Gastrocnemius medialis (tissue), 4 donors: ENCODE measurements around the gene RTKN2. TPM values are rescaled to one million over a fixed set of nuclear protein-coding genes. Genes with fewer than 3 reads are reported as not detected.

Source experiments
- ATAC-seq, 2 donors: fragments of 150-250 bp; one replicate each; pipeline ENCODE4 v1.9.1; 2016
- DNase-seq, 2 donors: peaks; one replicate each; pipeline ENCODE4 v3.0.0-alpha.2; 2019
- H3K27ac ChIP-seq, 4 donors: fragments of 200-600 bp; sonication (generic); 1 replicate in 1 of 4; 2 replicates in 3 of 4; pipeline ENCODE4 v1.5.1; 2016 to 2018; ENCODE audit warnings: mild to moderate bottlenecking in 2 of 4, moderate library complexity in 1 of 4
- H3K27me3 ChIP-seq, 3 donors: fragments of 200-600 bp; sonication (generic) in 2 of 3; 1 replicate in 1 of 3; 2 replicates in 2 of 3; pipeline versions ENCODE4 v1.5.1 to v1.6.0; 2016 to 2019; ENCODE audit warnings: mild to moderate bottlenecking in 1 of 3, moderate library complexity in 1 of 3
- H3K36me3 ChIP-seq, 2 donors: fragments of 200-600 bp; sonication (generic) in 1 of 2; one replicate each; pipeline ENCODE4 v1.5.1; 2017 to 2018
- H3K4me1 ChIP-seq, 2 donors: fragments of 200-600 bp; sonication (generic) in 1 of 2; one replicate each; pipeline ENCODE4 v1.5.1; 2016 to 2017; ENCODE audit warnings: mild to moderate bottlenecking in 2 of 2
- H3K4me3 ChIP-seq, 4 donors: fragments of 200-600 bp; sonication (generic) in 3 of 4; 1 replicate in 1 of 4; 2 replicates in 3 of 4; pipeline ENCODE4 v1.5.1; 2016 to 2019; ENCODE audit warnings: mild to moderate bottlenecking in 2 of 4
- H3K9me3 ChIP-seq, 3 donors: fragments of 200-600 bp; sonication (generic) in 2 of 3; 1 replicate in 1 of 3; 2 replicates in 2 of 3; pipeline ENCODE4 v1.5.1; 2016 to 2019
- CTCF ChIP-seq, 5 experiments: fragments of 450-650 bp in 3 of 5; fragments of 200-600 bp in 2 of 5; sonication (generic) in 2 of 5; IDR thresholded peaks in 4 of 5; conservative IDR thresholded peaks in 1 of 5; 1 replicate in 4 of 5; 2 replicates in 1 of 5; pipeline ENCODE4 v1.5.1; 2016 to 2019; ENCODE audit warnings: antibody characterized with exemption in 5 of 5, mild to moderate bottlenecking in 3 of 5, moderate library complexity in 3 of 5
- POLR2A ChIP-seq, 2 donors: fragments of 450-650 bp; IDR thresholded peaks; one replicate each; pipeline ENCODE4 v1.6.1; 2017; ENCODE audit warnings: antibody characterized with exemption in 2 of 2, mild to moderate bottlenecking in 2 of 2, moderate library complexity in 2 of 2
- in situ Hi-C, 4 donors: fragments of 200-750 bp; cut with MboI; loops; one replicate each; pipeline versions ENCODE4 v1.15.0 to v1.8.0; 2017; ENCODE audit warnings: low sequenced_read_pairs in 4 of 4
- intact Hi-C: fragments of 100-400 bp; cut with DNase I; formaldehyde crosslinking; loops from one replicate; pipeline ENCODE4 v1.15.1; 2023; ENCODE audit warnings: low total_unique reads
- total RNA-seq, 4 donors: library from RNA; depleted of rRNA; stranded (reverse); fragments of >200 nt; gene quantifications; one replicate each; pipeline versions ENCODE4 v1.1.0 to v1.2.3, GENCODE V29; 2016

The RTKN2 gene
- total RNA-seq, 4 donors from 2014 or later: not detected

- Histone ChIP-seq H3K4me1 (peaks cover 8% of the 10 kb centered on the region in 2 donors), H3K36me3 (no peaks in the 10 kb centered on the region), H3K27me3 (no peaks in the 10 kb centered on the region), H3K27ac (no peak overlapping the region), H3K9me3 (no peaks in the 10 kb centered on the region), H3K4me3 (no peak overlapping the region)
- TF ChIP-seq CTCF (IDR thresholded peaks at IDR 0.05 in 4 of 5, conservative IDR thresholded peaks at IDR 0.05 in 1 of 5) (no peak), POLR2A (IDR thresholded peaks at IDR 0.05) (no peak)
- intact Hi-C loops: no loop called here
- peak in 1 of 2 donors; percentile 39 for ATAC-seq
- in situ Hi-C loops: no loop called here
- peak; percentile 8 to 31 for DNase-seq
Measured at GRCh38 chr10:62166331-62167131, 102.1 kb downstream of the RTKN2 start.

GRCh38 chr10:62165803-62166202 is 102.8 kb downstream of the RTKN2 start:
- intact Hi-C loops: no loop called here
- peaks cover 8% of the 10 kb centered on the region in 2 donors for H3K4me1 ChIP-seq
- H3K9me3 ChIP-seq: no peaks in the 10 kb centered on the region
- DNase-seq (no peak), ATAC-seq (no peak)
- in situ Hi-C loops: no loop called here
- H3K27ac ChIP-seq: no peak overlapping the region
- no peak overlapping the region for H3K4me3 ChIP-seq
- no peaks in the 10 kb centered on the region for H3K36me3 ChIP-seq
- TF ChIP-seq CTCF (IDR thresholded peaks at IDR 0.05 in 4 of 5, conservative IDR thresholded peaks at IDR 0.05 in 1 of 5): no peak
- no peak for TF ChIP-seq POLR2A (IDR thresholded peaks at IDR 0.05)
- no peaks in the 10 kb centered on the region for H3K27me3 ChIP-seq

GRCh38 chr10:62163024-62163423 is 105.6 kb downstream of the RTKN2 start:
- in situ Hi-C loops (no loop called here), intact Hi-C loops (no loop called here)
- ATAC-seq (no peak), DNase-seq (no peak)
- Histone ChIP-seq H3K27ac (no peak overlapping the region), H3K36me3 (no peaks in the 10 kb centered on the region), H3K9me3 (no peaks in the 10 kb centered on the region), H3K4me3 (no peak overlapping the region), H3K4me1 (peaks cover 8% of the 10 kb centered on the region in 2 donors), H3K27me3 (no peaks in the 10 kb centered on the region)
- TF ChIP-seq POLR2A (IDR thresholded peaks at IDR 0.05) (no peak), CTCF (IDR thresholded peaks at IDR 0.05 in 4 of 5, conservative IDR thresholded peaks at IDR 0.05 in 1 of 5) (no peak)

DNA sequence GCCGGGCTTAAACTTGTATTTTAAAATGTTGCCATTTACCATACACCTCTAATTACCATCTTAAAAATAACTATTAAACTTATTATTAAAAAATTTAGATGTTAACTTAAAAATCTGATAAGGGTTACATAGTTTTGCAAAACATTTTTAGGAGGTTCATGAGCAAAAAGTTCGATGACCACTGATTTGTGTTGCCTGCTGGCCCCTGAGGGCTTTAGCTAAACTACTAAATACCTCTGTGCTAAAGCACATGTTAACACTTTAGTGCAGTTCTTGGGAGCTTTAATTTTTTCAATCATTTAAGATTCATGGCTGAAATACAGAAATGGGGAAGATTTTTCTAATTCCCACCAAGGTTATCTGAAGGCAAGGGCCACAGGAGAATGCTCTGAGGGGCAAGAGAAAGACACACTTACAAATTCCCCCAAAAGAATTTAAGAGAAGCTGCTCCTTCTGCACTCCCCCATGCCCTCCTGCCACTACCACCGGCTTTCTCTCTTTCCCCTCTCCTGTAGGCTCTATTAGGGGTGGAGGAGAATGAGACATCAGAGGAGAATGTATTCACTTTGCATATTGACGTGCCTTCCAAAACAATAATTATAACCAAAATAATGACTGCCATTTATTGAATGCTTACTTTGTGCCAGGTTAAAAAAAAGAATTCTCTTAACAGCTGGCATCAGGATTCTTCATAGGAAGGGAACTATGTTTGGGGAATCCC is 106.2 kb downstream of the RTKN2 start:
- Histone ChIP-seq H3K27me3 (no peaks in the 10 kb centered on the region), H3K9me3 (no peaks in the 10 kb centered on the region), H3K4me3 (no peak overlapping the region), H3K4me1 (peaks cover 8% of the 10 kb centered on the region in 2 donors), H3K27ac (no peak overlapping the region), H3K36me3 (no peaks in the 10 kb centered on the region)
- in situ Hi-C loops: no loop called here
- ATAC-seq: no peak
- intact Hi-C loops: no loop called here
- no peak for TF ChIP-seq CTCF (IDR thresholded peaks at IDR 0.05 in 4 of 5, conservative IDR thresholded peaks at IDR 0.05 in 1 of 5)
- TF ChIP-seq POLR2A (IDR thresholded peaks at IDR 0.05): no peak
- DNase-seq: no peak
